NCI-H1930 (cell line): ENCODE measurements around the gene GLIS1.
A peak's percentile ranks its signal among the peaks of the same experiment; 100 is the strongest.
"Not testable (repeated sequence)": the region's sequence is repeated elsewhere in the genome, so short reads cannot be mapped to it uniquely, and the experiment has no call there.

Experiments used
- DNase-seq, 2 experiments: peaks; one replicate each; lab custom pipeline; 2025; lab: John Stamatoyannopoulos, UW

Gene GLIS1

GRCh38 chr1:53739109-53739681 is at the start of gene GLIS1:
GLIS1 (minus strand) TSS chr1:53739164; CDS start chr1:53738064, 1,100 bp downstream.
- peak; percentile 69 to 71 for DNase-seq

- DNase-seq: no peak
Observed at GRCh38 chr1:53787655-53788054, 48.7 kb upstream of the GLIS1 start.

DNA sequence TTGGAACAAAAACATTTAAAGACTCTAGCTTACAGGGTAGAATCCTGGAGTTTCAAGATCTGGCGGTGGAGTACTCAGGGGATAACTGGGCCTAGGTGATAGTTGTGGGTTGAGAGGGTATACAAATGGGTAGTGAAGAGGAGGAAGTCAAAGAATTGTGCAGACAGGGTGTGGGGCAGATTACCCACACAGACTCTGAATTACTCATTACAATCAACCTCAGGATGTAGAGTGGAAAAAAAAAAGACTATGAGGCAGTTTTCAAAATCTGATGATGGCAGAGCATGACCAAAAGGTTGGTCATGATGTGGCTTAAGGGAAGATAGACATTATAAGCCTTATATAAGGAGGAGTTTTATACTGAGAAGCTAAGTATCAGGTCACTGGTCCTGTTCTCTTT is 44.1 kb upstream of the GLIS1 start:
- DNase-seq: no peak

GRCh38 chr1:53781654-53782053 is 42.7 kb upstream of the GLIS1 start:
- DNase-seq: no peak

DNA sequence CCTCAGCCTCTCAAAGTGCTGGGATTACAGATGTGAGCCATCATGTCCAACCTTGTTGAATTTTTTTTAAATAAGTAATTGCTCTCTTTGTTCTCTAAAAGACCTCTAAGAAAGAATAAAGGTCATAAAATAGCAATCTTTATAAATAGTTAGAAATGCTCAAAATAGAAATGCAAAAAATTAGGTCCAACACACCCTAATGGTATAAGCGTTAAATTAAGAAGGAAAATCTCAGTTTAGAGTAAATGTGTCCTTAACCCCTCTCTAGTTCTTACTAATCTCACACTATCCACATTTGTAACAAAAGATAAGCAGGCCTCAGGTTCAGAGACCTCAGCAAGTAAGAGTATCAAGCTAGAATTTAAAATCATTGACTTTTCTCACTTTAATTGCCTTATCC is 38.3 kb upstream of the GLIS1 start:
- DNase-seq: no peak

- no peak for DNase-seq
Observed at GRCh38 chr1:53771648-53772047, 32.7 kb upstream of the GLIS1 start.

DNA sequence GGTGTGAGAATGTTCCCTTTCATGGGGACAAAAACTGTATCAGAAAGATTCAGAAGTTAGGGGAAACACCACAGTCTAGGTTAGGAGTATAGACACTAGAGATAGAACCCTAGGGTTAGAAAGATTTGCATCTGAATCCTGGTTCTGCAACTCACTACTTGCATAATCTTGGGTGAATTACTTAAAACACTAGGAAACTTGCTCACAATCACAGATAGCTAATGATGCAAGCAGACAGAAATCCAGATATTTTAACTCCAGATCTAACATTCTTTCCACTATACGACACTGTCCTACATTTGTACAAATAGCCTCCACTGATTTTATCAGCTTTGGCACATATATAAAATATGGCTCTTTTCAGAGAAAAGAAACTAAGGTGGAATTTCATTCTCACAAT is 30.8 kb upstream of the GLIS1 start:
- no peak for DNase-seq

GRCh38 chr1:53769184-53769583 is 30.2 kb upstream of the GLIS1 start:
- DNase-seq: no peak

DNA sequence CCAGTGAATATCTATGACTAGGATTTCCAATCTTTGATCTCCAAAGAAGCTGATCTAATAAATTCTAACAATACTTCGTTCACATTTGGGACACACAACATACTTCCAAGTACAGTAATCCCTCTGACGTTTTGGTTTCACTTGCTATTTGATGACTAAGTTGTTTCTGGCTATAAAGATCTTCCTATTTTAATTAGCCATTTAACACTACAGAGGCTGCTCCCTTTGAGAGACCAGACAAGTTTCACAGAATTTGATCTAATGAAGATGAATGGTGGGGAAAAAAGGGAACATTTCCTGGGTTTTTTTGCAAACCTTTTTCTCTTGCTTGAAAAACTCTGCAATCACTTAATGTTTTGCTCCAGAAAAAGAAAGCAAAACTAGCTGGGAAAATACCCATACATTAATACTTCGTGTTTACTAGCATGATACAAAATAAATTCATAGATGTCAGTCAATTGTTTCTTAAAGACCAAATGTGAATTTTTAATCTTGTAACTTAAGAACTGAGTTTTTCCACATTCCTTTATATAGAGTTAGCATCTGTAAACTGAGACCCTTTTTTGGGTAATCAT is 28.0 kb upstream of the GLIS1 start:
- no peak for DNase-seq

DNA sequence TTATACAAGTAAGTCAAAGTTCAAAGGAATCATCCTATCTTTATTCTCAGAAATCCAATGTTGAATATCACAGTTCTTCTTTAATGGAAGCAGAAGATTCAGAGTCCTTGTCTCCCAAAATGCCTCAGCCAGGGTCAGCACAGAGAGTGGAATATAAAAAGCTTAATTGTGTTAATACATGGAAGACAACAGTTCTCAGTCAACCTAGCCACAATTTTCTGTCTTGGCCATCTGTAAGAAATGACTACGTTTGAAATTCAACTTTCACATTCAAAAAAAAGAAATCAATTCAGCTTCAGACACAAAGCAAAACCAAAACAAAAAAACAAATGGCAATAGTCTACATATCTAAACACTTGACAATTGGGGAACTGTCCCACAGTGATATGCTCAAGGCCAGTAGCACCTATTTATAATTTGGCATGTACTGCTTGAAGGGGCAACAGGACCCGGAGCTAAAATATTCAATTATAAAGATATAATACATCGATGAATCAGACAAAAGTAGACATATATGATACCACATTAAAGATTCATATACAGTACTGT is 27.3 kb upstream of the GLIS1 start:
- DNase-seq: no peak

- no peak for DNase-seq
Observed at GRCh38 chr1:53765657-53766056, 26.7 kb upstream of the GLIS1 start.

- DNase-seq: no peak
Observed at GRCh38 chr1:53763911-53764310, 24.9 kb upstream of the GLIS1 start.

DNA sequence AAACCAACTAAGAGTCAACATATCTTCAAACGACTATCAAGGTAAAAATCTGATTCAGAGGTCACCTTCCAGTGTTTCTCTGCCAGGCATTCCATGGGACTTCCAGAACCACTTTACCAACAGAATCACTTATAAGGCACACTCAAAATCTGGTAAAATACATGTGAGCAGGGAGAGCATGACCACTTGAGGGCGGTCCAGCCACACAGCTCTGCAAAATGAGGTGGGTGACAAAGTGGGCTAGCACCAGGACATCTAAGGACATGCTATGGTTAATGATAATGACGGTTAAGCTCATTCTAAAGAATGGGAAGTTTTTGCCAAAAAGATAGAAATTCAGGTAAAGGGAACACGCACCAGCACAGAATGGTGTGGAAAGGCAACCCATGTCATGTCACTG is 24.5 kb upstream of the GLIS1 start:
- no peak for DNase-seq

GRCh38 chr1:53760497-53760896 is 21.5 kb upstream of the GLIS1 start:
- DNase-seq: not testable (repeated sequence)

DNA sequence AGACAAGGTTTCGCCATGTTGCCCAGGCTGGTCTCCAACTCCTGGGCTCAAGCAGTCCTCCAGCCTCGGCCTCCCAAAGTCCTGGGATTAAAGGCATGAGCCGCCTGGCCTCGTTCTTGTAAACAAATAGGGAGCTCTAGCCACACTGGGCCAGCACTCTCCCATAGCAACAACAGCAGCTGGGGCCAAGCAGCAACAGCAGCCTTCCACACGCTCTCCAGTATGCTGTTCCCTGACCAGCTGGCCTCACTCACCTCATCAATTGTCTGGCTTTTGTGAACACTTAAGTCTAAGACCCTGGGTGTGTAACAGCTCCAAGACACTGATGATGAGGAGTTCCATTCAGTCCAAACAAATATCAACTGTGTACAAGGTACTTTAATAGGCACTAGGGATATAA is 16.9 kb upstream of the GLIS1 start:
- DNase-seq: no peak

DNA sequence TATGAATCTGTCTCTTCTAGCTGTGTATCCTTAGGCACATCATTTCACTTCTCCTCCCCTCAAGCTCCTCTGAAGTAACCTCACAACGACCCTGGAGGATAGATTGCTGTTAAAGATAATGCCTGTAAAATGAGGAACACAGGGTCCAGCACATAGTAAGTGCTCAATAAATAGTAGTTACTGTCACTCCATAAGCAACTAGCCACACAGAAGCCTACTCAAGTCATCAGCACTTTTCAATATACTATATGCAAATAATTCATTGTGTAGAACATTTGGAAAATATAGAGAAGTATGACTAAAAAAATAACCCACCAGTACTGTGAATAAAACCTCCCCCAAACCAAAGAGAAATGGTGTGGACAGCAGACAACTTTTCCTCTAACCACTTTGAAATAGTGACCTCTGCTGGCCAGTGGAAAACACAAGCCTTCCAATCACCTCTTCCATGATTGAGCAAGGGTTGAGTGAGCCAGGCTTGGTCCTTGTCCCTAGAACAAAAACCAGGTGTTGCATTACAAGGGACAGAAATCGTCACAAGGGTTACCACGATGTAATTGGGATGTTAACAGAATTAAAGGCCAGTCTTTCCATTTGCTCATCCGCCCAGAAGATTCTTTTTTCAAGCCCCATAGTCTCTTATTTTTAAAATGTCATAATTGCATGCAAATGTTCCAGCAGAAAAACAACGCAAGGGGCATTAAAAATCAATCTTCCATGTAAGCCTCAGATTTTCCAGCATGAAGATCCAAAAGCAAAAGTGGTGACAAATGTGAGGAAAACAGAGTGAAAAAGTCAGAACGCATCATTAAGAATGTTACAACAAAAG is 15.7 kb upstream of the GLIS1 start:
- DNase-seq: peak; percentile 4 to 9

GRCh38 chr1:53752281-53752680 is 13.3 kb upstream of the GLIS1 start:
- no peak for DNase-seq

DNA sequence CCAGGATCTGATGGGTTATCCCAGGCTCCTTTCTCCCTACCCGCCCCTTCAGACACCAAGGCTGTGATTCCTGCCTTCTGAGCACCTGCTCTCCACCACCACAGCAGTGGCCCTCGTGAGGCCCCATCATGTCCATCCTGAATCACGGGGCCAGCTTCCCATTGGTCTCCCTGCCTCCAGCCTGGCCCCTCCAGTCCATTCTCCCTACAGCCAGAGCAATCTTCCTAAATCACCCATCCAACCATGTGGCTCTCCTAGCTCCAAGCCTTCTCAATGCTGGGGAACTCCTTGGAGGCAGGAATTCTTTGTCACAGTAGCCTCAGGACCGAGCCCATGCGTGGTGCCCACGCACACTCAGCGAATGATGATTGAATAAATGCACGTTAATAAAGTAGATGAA is 8.9 kb upstream of the GLIS1 start:
- DNase-seq: no peak

- no peak for DNase-seq
Observed at GRCh38 chr1:53740621-53741105, 1.7 kb upstream of the GLIS1 start.

DNA sequence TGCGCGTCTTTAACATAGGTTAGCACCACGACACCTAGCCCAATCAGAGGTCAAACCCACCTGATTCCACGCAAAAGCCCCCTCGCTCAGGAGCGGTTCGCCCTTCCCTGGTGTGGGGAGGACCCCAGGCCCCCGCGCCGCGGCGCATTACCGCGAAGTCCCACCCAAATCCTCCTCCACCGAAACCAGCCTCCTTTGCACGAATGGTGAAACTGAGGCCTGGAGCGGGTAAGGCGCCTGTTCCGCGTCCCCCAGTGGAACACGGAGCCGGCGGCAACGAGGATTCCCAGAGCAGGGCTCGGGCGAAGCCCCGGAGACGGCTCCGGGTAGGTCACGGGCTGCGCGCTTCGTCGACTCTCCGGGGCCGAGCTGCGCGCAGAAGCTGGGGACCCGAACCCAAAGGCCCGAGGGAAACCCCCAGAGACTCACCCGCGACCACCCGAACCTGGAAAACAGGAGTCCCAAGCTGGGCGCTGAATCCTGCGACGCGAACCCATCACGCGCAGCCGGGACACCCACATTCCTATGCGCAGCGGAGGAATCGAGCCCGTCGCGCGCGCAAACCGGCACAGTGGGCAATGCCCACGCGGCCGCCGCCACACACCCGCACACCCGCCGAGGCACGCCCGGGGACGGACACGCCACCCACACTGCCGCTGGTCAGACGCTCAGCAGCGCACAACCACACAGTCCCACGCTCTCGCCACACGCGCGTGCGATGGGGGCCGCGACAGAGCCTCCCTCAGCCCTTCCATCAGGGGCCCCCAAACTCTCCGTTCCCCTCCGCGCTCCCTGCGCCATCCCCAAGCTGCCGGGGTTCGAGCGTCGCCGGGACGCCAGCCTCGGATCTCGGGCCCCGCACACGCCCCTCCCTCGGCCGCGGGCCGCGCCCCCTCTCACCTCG is 507 bp downstream of the GLIS1 start:
- no peak for DNase-seq

DNA sequence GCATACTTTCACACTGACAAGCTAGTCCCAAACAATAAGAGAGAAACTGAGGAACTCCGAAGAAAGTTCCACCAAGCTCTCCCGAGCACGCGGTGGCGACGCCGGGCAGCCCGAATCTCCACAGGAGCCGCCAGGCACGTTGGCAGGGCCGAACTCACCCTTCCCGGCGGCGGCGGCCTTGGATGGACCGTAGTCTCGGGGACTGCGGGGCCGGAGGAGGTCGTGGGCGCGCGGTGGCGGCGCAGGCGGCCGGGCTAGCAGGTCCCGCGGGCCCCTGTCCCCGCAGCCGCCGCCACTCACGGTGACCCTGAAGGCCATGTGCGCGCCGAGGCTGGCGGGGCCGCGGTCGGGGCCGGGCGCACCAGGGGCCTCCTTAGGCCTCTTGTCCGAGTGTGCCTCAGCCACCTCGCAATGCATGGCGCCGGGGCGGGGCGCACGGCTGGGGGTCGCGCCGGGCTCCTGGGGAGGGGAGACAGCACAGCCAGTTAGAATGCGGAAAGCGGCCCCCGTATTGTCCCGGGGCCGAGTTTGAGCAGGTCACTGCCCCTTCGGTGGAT is 1.2 kb downstream of the GLIS1 start:
- DNase-seq: no peak

DNA sequence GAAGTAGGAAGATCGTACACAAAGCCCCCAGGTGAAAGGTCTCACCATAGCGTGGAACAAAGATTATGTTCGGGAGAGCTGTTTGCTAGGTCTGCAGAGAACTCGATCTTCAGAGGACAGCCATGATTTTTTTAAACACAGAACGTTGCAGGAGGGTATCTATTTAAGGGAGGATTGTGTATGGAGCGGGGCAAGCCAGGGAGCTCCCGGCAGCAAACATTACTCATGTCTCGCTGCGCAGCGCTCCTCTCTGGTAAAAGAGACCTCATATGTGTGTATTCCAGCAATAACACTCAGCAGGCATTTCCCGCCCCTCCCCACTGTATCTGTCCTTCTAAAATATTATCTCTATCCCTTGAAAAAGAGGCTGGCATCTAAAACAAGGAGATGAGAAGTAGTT is 2.7 kb downstream of the GLIS1 start:
- no peak for DNase-seq
